Activated CD4-positive, alpha-beta T cell treated with anti-CD3 and anti-CD28 coated beads for 24 hours (primary cell): ENCODE measurements around the gene CYGB.
"Not testable (repeated sequence)": the region's sequence is repeated elsewhere in the genome, so short reads cannot be mapped to it uniquely, and the experiment has no call there.

Experiments
- DNase-seq, 2 donors: peaks; one replicate each; pipeline ENCODE4 v3.0.0-alpha.2; 2020; ENCODE audit warnings: low read depth in 2 of 2

Gene CYGB

DNA sequence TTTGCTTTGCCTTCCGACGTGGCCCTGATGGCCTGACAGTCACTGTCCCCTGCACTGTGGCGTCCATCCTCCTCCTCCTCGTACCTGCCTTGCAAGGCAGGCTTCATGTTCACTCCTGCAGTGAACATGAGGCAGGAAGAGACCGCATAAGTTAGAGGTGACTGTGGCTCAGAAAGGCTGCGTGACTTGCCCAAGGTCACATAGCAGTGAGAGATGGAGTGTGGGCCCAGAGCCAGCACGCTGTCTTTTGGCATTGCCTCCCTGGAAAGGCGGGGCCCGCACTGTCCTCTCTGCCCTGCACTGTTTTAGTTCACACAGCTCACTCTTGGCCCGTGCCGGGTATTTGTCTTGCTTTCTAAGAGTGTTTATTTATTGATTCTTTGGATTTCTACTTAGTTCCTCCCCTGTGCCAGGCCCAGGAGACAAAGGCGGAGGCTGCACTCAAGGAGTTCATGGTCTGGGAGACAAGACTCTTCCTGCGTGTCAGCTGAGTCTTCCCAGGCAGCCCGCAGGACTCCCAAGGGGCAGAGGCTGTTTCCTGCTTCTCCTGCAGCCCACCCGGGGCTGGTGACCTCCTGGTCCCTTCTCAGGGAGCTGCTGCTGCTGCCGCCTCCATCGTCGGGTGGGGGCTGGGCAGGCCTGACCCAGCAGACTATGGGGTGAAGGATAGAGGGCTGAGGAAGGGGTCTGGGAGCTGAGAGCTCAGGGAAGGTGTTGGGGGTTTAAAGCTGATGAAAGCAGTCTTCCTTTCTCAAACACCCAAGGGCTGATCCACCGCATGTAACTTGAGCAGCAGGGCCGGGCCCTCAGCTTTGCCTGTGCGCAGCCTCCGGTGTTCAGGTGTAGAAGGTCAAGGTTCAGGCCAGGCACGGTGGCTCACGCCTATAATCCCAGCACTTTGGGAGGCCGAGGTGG lies 12.7 kb downstream of the CYGB start:
- DNase-seq, result no peak

DNA sequence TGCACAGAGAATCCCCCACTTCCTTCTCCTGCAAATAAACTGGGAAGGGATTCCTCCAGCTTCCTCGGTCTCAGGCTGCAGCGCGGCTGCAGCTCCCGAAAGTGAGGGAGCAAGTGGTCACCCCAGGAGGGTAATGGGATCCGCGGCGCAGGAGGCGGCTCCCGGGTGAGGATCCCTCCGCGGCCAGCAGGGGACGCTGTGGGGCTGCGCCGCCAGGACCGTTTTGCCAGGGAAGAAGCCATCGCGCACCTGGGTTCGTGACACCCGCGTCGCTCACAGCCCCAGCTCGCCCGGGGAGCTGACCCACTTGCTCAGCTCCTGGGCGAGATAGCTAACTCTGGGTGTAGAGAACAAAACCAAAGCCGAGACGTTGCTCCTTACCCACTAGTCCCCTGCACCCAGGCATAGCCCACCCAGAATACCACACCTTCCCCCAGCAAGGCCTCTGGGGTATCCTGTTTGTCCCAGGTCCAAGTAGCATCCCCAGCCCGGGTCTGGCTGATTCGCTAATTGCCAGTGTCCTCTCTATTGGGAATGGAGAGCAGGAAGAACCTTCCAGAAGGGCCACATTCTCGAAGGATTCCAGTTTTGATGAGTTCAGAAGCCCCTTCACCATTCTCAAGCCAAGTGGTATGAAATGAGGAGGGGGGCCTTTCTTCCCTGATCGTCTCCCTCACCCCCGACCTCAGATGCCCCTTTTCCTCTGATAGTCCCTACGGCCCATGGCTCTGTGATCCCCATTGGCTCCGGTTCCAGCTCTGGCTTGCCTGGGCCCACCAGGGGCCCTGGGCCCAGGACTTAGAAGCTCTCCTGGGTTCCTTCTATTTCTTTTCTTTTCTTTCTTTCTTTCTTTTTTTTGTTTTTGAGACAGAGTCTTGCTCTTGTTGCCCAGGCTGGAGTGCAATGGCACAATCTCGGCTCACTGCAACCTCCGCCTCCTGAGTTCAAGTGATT lies 14.1 kb downstream of the CYGB start:
- peak; percentile 68 to 77 for DNase-seq

DNA sequence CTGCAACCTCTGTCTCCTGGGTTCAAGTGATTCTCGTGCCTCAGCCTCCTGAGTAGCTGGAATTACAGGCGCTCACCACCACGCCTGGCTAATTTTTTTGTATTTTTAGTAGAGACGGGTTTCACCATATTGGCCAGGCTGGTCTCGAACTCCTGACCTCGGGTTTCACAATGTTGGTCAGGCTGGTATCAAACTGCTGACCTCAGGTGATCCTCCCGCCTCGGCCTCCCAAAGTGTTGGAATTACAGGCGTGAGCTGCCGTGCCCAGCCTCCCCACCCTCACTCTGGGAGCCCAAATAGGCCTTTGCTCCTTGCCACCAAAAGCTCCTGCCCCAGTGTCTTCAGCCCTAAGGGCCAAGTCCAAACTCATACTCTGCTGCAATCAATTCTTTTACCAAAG lies 15.8 kb downstream of the CYGB start:
- not testable (repeated sequence) for DNase-seq

DNA sequence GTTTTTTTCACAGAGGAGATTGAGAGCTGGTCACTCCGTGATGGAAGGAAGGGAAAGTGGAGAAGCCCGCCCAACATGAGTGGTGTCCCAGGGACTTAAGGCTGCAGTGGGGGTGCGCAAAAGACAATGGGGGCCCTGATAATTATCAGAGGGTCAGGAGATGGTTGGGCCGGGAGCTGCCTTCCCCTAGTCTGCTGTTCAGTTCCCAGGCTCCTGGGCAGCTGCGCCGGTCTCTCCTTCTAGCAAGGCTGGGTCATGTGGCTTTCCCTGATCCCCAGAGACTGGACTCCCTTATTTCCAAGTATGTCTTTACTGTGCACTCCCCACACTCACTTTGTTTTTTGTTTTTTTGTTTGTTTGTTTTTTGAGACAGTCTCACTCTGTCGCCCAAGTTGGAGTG lies 16.2 kb downstream of the CYGB start:
- no peak for DNase-seq

DNA sequence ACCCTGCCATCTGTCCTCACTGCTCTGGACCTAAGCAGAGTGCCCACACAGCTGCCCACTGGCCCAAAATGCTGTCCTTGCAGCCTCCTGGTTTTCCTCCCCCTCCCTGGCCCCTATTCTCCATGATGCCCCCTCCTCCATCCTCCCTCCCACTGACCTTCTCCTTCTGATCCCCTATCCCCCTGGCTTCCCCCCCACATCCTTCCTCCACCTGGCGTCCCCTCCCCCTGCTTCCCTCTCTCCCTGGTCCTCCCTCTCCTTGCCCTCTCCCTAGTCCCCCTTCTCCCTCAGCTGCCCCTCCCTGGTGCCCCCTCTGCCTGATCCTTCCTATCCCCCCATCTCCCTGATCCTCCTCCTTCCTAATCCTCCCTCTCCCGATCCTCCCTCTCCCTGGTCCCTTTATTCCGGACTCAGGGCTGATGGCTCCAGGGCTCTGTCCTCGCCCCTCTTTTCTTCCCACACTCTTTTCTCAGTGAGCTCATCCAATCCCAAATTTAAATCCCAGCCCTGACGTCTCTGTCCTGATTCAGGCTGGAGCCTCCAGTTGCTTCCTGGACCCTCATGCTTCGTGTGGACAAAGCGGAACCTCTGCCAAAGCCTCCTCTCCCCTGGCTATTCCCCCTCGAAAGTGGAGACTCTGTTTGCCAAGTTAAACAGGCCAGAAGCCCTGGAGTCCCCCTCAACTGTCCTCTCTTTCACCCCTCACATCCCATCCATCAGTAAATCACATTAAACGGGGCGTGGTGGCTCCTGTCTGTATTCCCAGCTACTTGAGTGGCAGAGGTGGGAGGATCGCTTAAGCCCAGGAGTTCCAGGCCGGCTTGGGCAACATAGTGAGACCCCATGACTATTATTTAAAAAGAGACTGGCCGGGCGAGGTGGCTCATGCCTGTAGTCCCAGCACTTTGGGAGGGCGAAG lies 18.2 kb downstream of the CYGB start:
- DNase-seq, result no peak

DNA sequence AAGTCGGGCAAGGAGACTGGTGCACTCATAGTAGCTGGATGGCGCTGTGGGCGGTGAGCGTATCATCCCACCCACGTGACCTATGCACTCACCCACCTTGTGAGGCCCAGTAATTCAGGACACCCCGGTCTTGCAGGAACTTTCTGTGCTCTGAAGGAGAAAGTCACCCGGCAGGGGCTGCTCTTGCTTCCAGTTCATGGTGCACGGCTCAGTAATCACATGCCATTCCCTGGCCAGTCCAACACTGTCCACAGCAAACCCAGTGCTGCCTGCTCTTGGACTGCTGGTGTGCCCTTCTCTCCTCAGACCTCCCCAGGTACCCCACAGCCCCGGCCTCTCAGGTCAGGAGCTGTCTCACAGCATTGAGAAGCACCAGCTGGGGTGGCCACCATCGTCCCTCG lies 19.9 kb downstream of the CYGB start:
- DNase-seq, result no peak

DNA sequence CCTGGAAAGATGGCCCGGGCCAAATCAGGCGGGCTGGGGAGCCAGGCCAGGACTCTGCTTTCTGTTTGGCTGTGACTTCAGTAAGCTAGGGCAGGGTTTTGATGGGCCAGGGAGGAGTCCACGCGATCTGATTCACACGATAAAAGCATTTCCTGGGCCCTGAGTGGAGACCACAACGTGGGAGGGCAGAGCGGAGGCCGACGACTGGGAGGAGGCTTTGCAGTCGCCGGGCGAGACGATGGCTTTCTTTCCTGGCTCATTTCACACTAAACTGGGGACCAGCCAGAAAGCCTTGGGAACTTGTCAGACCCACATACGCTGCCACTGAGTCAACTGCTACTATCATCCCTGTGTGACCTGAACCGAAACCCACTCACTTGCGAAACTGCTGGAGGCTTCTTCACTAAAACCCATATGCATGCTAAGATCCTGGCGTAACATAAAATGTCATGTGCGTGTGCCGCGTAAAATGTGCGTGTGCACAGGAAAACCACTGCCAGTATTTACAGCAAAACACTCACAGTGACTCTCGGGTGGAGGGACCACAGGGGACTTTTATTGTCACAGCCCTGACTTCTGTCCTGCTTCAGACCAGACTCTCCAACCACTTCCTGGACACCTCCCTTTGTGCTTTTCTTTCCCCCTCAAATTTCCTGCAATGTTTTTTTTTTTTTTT lies 22.1 kb downstream of the CYGB start:
- peak; percentile 58 to 59 for DNase-seq

DNA sequence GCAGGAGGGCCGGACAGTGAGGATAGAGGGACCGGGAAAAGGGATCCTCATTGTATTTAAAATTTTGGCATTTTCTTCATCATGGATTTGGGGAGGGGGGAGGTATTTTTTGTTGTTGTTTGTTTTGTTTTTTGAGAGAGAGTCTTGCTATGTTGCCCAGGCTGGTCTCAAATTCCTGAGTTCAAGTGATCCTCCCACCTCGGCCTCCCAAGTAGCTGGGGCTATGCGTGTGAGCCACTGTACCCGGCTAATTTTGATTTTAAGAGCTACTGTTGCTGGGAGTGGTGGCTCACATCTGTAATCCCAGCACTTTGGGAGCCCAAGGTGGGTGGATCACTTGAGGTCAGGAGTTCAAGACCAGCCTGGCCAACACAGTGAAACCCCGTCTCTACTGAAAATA lies 23.2 kb downstream of the CYGB start:
- DNase-seq, result not testable (repeated sequence)

DNA sequence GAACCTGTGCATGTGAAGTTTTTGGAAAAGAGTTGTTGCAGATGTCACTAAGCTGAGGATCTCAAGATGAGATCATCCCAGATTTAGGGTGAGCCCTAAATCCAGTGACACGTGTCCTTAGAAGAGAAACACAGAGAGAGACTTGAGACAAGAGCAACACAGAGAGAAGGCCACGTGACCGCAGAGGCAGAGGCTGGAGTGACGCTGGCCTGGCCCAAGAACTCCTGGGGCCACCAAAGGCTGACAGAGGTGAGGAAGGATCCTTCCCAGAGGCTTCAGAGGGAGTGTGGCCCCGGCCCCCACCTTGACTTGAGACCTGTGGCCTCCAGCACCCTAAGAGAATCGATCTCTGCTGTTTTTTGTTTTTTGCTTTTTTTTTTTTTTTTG lies 24.2 kb downstream of the CYGB start:
- no peak for DNase-seq

DNA sequence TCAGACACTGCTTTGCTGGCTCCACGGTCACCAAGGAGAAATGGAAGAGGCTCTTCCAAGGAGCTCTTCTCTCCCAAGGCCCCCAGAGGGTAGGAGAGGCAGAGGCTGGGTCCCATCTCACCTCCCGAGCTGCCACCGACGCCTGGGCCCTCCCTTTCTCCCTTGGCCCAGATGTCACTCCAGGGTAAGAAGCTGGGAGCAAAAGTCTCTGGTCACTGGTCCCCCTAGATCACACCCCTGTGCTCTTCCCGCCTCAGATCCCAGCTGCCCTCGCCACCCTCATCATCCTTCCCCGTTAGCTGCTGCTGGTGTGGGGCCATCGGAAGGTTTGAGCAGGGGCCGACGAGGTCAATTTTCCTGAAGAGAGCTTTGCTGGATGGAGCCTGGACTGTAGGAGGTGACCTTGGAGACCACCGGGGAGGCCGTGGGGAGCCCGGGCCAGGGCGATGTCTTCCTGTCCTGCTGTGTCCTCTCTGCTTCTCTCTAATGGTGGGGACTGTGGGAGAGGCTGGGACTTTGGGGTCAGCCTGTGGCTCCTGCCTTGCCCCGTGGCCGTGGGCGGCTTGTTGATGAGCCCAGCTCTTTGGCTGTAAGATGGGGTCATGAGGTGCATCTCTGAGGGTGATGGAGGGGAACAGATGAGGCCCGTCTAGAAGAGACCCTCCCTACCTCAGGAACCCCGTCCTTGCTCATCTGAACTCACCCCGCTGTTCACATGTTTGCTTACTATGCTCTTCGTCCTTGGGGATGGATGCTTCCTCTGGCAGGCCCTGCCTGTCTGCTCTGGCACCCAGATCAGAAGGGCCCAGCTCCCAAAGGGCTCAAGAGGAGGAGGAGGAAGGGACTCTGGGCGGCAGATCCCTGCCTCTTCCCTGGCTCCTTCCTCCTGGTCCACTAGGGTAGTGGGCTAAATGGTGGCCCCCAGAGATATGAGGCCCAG lies 24.9 kb downstream of the CYGB start:
- DNase-seq, result no peak

DNA sequence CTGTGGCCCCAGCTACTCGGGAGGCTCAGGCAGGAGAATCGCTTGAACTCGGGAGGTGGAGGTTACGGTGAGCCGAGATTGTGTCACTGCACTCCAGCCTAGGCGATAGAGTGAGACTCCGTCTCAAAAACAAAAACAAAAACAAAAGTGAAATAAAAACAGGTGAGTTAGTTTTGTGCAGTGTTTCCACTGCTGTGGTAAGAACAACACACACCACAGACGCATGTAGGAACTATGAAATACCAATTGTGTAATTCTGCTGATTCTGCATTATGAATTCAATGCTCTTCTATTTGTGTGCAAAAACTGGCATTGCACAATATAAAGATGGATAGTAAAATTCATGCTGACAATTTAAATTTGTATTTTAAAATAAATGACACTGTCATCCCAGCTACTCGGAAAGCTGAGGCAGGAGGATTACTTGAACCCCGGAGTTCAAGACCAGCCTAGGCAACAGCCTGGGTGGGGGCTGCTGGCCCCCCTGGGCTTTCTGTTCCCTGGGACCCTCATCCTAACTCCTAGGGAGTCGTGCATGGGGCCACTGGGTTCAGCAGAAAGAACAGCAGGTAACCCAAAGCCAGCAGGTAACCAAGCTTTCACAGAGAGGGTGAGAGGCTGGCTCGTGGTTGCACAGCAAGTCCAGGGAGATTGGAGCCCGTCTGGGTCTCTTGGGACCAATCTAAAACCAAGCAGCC lies 25.7 kb downstream of the CYGB start:
- DNase-seq, result no peak

DNA sequence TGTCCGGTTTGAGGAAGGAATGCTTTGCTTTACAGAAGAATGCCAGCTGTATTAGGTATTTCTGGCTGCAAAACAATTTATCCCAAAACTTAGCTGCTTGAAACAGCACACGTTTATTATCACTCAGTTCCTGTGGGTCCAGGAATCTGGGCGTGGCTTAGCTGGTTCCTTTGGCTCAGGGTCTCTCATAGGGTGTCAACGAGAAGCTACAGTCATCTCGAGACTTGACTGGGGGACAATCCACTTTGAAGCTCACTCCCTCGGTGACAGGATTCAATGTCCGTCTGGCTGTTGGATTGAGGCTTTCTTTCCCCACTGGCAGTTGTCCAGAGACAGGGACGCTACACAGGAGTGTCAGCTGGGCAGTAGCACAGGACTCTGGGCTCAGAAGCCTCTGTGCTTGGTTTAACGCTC lies 26.7 kb downstream of the CYGB start:
- DNase-seq, result no peak

DNA sequence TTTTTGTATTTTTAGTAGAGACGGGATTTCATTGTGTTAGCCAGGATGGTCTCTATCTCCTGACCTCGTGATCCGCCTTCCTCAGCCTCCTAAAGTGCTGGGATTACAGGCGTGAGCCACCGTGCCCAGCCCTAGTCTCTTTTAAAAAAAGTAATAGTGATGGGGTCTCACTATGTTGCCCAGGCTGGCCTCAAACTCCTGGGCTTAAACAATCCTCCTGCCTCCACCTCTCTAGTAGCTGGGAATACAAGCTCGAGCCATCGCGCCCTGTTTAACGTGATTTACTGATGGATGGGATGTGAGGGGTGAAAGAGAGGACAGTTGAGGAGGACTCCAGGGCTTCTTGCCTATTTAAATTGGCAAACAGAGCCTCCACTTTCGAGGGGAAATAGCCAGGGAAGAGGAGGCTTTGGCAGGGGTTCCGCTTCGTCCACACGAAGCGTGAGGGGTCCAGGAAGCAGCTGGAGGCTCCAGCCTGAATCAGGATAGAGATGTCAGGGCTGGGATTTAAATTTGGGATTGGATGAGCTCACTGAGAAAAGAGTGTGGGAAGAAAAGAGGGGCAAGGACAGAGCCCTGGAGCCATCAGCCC lies 28.9 kb downstream of the CYGB start:
- DNase-seq, result not testable (repeated sequence)

DNA sequence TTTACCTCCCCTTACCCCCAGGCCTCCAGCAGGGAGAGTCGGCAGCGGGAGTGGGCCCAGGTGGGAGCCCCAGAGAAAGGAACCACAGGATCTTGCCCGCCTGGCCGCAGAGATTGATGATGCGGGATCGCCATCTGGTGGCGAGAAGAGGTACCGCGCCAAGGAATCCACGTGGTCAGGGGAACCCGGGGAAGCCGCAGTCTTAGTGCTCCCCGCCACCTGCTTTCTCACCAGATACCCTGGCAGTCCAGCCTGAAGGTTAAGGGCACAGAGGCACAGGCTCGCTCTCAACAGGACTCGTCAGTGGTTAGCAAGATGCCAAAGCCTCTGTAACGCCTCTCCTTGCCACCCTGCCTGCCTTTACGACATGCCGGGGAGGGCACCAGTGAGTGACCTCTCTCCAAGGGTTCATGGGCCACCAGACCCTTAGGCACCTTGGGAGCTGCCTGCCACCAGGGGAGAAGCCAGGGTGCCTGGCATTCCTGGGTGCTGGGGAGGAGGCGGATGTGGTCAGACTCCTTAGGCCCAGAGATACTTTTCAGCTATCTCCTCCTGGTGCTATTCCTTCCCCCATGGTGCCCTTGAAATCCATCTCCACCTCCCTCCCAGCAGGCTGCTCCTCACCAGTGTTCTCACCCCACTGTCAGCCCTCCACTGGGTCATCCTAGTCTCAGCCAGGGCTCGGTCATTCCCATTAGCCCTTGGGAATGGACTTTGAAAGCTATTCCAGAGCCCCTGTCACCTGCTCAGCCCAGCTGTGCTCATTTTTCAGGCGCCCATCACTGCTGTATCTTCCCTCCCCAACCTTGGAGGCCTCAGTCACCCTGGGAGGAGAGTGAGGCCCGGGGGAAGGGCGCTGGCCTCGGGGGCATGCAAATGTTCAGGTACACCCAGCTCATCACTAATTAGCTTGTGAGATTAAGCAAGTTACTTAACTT lies 30.8 kb downstream of the CYGB start:
- peak; percentile 86 to 87 for DNase-seq

DNA sequence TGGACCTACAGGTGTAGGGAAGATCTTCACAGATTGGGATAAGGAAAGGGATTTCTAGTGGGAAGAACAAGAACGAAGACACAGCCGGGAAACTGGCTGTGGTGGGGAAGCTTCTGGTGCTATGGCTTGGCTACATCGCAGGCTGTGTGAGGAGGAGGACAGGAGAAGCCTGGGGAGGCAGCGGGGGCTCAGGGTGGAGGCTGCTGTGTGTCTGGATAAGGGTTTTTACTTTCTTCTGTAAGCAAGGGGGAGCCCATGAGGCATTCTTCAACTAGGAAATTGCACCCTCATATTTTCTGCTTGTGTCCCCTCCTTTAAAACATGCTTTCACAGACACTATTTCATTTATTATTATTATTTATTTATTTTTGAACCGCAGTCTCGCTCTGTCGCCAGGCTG lies 33.4 kb downstream of the CYGB start:
- DNase-seq, result no peak

DNA sequence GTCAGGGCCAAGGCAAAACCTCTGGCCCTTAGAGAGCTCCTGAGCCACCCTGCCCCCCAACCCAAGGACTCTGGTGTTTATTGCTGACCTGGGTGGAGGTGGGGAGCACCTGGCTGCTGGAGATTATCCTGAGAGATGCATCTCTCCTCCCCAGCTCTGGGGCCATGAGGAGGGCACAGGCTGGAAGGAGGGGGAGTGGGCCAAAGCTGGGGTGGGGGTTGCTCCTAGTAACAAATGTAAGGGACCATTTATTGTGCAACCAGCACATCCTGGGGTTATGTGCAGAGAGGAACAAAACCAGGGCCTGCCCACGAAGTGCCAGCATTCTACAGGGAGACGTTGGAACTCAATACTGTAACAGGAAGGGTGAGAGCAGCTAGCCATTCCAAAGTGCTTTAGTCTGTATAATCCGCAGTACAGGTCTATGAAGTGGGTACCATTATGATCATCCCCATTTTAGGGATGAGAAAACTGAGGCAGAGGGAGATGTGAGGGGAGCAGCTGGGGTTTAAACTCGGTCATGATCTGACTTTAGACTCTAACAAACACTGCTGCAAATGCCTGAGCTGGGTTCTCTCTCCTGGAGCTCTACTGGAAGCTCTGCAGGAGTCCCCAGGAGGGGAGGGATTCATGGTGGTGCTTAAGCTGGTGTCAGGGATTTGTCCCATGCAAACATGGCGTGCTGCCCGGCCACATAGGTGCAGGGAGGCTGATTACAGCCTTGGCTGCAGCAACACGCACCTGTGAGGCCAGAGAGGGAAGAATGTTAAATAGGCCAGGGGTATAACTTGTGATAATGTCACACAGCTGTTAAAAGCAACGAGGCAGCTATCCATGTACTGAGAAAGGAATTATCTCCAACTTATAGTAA lies 34.9 kb downstream of the CYGB start:
- DNase-seq, result no peak

DNA sequence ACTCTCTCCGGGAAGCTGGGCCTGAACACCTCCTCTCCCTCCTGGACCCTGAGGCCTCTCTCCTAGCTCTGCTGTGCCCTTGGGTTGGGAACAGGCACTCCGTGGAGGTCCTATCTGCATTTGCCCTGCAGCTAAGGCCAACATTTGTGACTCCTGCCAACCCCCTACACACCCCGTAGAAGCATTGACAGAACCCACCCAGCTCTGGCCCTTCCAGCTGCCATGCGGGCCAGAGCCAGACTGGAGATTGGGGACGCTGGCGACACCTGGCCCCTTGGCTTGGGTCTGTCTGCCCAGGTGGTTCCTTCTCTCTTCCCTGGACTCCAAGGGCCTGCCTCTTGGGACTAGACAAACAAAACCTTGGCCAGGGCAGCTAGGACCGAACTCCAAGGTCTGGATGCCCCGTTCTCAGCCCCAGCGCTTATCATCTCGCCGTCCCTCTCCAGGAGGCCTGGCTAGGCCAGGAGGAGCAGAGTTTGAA lies 35.6 kb downstream of the CYGB start:
- DNase-seq, result no peak
